Measurements from ENCODE around the gene ALS2.

GRCh38 chr2:201784563-201784962 lies 3.8 kb upstream of the ALS2 start:
- no peak for TF ChIP-seq CTCF (conservative IDR thresholded peaks at IDR 0.05; ENCODE audit: low read length)
- TF ChIP-seq EZH2phosphoT487 (IDR thresholded peaks at IDR 0.05; ENCODE audit: borderline replicate concordance, low read depth, low read length) = no peak
